K562 (cell line): ENCODE data around the gene HCN4. TPM values are rescaled to one million over a fixed set of nuclear protein-coding genes. Genes with fewer than 3 reads are reported as not detected.

Experiments
- ATAC-seq: fragments of 200-7000 bp; cut with Tn5 transposase; 3 replicates; pipeline ENCODE4 v1.9.1; 2020; ENCODE audit warnings: moderate library complexity
- BruUV-seq: library from RNA; stranded (reverse); fragments of 400-500 nt; replicated peaks from 2 replicates; lab custom pipeline; 2021; lab: Mats Ljungman, UMichigan
- CTCF ChIA-PET: fragments of 300-600 bp; formaldehyde crosslinking; extraction: SDS; loops from one replicate; lab custom pipeline; 2021; ENCODE audit warnings: low intra/inter-chr PET ratio; lab: Yijun Ruan, JAX
- POLR2A ChIA-PET: fragments of 300-600, 350-650 bp; sonication (Branson Sonifier 250); formaldehyde crosslinking; extraction: SDS; loops from one replicate; lab custom pipeline; 2021; ENCODE audit warnings: antibody characterized with exemption, inconsistent platforms; lab: Yijun Ruan, JAX
- DNase-seq, 4 experiments: peaks; one replicate each; pipeline versions ENCODE4 v3.0.0 to v3.0.0-alpha.2; 2011 to 2018; ENCODE audit warnings: low spot score in 3 of 4, mixed read lengths in 3 of 4; ENCODE audit errors: extremely low read depth in 1 of 4
- FAIRE-seq: peaks from 2 replicates; lab custom pipeline; 2011; peaks lifted over from hg19 to GRCh38; lab: Jason Lieb, UNC
- H2AFZ ChIP-seq: 2 replicates; pipeline ENCODE4 v1.6.0; 2011; ENCODE audit warnings: low read depth, low read length, control low read depth, inconsistent platforms
- H3K27ac ChIP-seq: fragments of 200-600 bp; 3 replicates; pipeline ENCODE4 v1.8.0; 2011; ENCODE audit warnings: low read depth, mild to moderate bottlenecking, control low read depth, inconsistent platforms, low read length, moderate library complexity, mixed read lengths; ENCODE audit errors: extremely low read depth
- H3K27me3 ChIP-seq, 2 experiments: fragments of 300-600 bp in 1 of 2; 2 replicates in 1 of 2; 3 replicates in 1 of 2; pipeline versions ENCODE4 v1.6.0 to v1.8.0; 2011; ENCODE audit warnings: inconsistent platforms in 2 of 2, low read length in 2 of 2, mild to moderate bottlenecking in 1 of 2, mixed read lengths in 1 of 2, moderate library complexity in 1 of 2; ENCODE audit not compliant: control insufficient read depth in 2 of 2, insufficient read depth in 2 of 2
- H3K36me3 ChIP-seq: fragments of 300-600 bp; 3 replicates; pipeline ENCODE4 v1.8.0; 2011; ENCODE audit warnings: mild to moderate bottlenecking, low read length, inconsistent platforms; ENCODE audit not compliant: control insufficient read depth, insufficient read depth
- H3K4me1 ChIP-seq, 2 experiments: fragments of 200-600 bp in 1 of 2; replicated peaks in 1 of 2; 2 replicates in 1 of 2; 3 replicates in 1 of 2; pipeline versions ENCODE4 v1.5.1 to v1.8.0; 2011; ENCODE audit warnings: inconsistent platforms in 2 of 2, low read length in 2 of 2, mild to moderate bottlenecking in 1 of 2, mixed read lengths in 1 of 2, moderate library complexity in 1 of 2; ENCODE audit not compliant: control insufficient read depth in 2 of 2, insufficient read depth in 2 of 2
- H3K4me2 ChIP-seq: 2 replicates; pipeline ENCODE4 v1.6.1; 2011; ENCODE audit warnings: low read length, control low read depth, inconsistent platforms, mixed read lengths; ENCODE audit not compliant: insufficient read depth
- H3K4me3 ChIP-seq: fragments of 200-600 bp; sonication (generic), shearing (Covaris generic); 2 replicates; pipeline ENCODE4 v1.5.1; 2016; ENCODE audit warnings: control low read depth, inconsistent platforms
- H3K79me2 ChIP-seq: fragments of 200-600 bp; 3 replicates; pipeline ENCODE4 v1.8.0; 2011; ENCODE audit warnings: low read length, inconsistent platforms; ENCODE audit not compliant: control insufficient read depth, insufficient read depth
- H3K9ac ChIP-seq, 2 experiments: 2 replicates each; pipeline versions ENCODE4 v1.6.0 to v1.6.1; 2011; ENCODE audit warnings: low read depth in 2 of 2, low read length in 2 of 2, control low read depth in 1 of 2, inconsistent platforms in 1 of 2, mild to moderate bottlenecking in 1 of 2, mixed read lengths in 1 of 2; ENCODE audit not compliant: insufficient read depth in 1 of 2
- H3K9me1 ChIP-seq: one replicate; pipeline ENCODE4 v1.6.0; 2011; ENCODE audit warnings: inconsistent platforms, mild to moderate bottlenecking, low read length, moderate library complexity; ENCODE audit not compliant: control insufficient read depth, insufficient read depth
- H3K9me3 ChIP-seq: replicated peaks from 2 replicates; pipeline ENCODE4 v1.5.1; 2011; ENCODE audit warnings: low read depth, low read length, inconsistent platforms; ENCODE audit not compliant: control insufficient read depth, insufficient read depth
- H4K20me1 ChIP-seq: replicated peaks from 2 replicates; pipeline ENCODE4 v1.6.1; 2011; ENCODE audit warnings: low read length, inconsistent platforms, mixed read lengths; ENCODE audit not compliant: control insufficient read depth, insufficient read depth
- ATF7 ChIP-seq: fragments of 450-650 bp; IDR thresholded peaks from 2 replicates; pipeline ENCODE4 v1.7.1; 2014; ENCODE audit warnings: mild to moderate bottlenecking, moderate library complexity
- CREM ChIP-seq: IDR thresholded peaks from 2 replicates; pipeline ENCODE4 v1.6.1; 2014; ENCODE audit warnings: antibody characterized with exemption, low read depth
- HCFC1 ChIP-seq: IDR thresholded peaks from 2 replicates; pipeline ENCODE4 v1.6.1; 2012; ENCODE audit warnings: low read depth, low read length, improper control_type of control experiment
- SMARCA5 ChIP-seq: fragments of 450-650 bp; IDR thresholded peaks from 2 replicates; pipeline ENCODE4 v1.6.1; 2016
- THRAP3 ChIP-seq: fragments of 450-650 bp; IDR thresholded peaks from 2 replicates; pipeline ENCODE4 v1.6.1; 2016; ENCODE audit warnings: mild to moderate bottlenecking, inconsistent platforms, borderline replicate concordance
- ZNF217 ChIP-seq: sonication (generic); formaldehyde crosslinking; IDR thresholded peaks from 2 replicates; pipeline ENCODE4 v1.8.0; 2022; ENCODE audit warnings: mild to moderate bottlenecking, missing genetic modification reagents
- WGBS: fragments of 100-300 bp; shearing (Covaris generic); methylation state at CpG from one replicate; pipeline ENCODE4 v1.1.6; 2016; ENCODE audit warnings: low coverage, mixed read lengths; ENCODE audit not compliant: insufficient coverage; ENCODE audit errors: missing lambda C conversion rate; 5-methylcytosine and 5-hydroxymethylcytosine counted together
- in situ Hi-C: fragments of 300-500 bp; cut with MboI; formaldehyde crosslinking; loops from 4 replicates; pipeline ENCODE4 v1.15.0; 2018; ENCODE audit warnings: inconsistent platforms, mixed read lengths
- intact Hi-C: fragments of 100-400 bp; cut with micrococcal nuclease; formaldehyde crosslinking; loops from 2 replicates; pipeline ENCODE4 v1.14.2; 2022
- polyA plus RNA-seq, 8 experiments: library from polyadenylated mRNA; depleted of rRNA in 4 of 8; stranded (reverse) in 5 of 8; unstranded in 3 of 8; fragments of >200 nt; fragmentation: Nextera tagmentation in 2 of 8; fragmentation: Illumina TruSeq in 1 of 8; extraction: Ambion mirVana in 2 of 8; extraction: Trizol in 1 of 8; gene quantifications; 2 replicates each; pipeline versions ENCODE4 v1.2.1 to v1.2.3, GENCODE V29; 2011 to 2014; ENCODE audit warnings: inconsistent platforms in 1 of 8, missing spikeins in 1 of 8
- total RNA-seq, 7 experiments: library from RNA; depleted of rRNA in 6 of 7; stranded (reverse); fragments of >200 nt in 6 of 7; fragmentation: Illumina TruSeq in 2 of 7; extraction: Trizol in 2 of 7; gene quantifications; 2 replicates each; pipeline versions ENCODE4 v1.2.1 to v1.2.3, GENCODE V29; 2011 to 2021; ENCODE audit warnings: low replicate concordance in 1 of 7
- TF ChIP-seq, protein P1 (sequence below): IDR thresholded peaks from 2 replicates; pipeline ENCODE4 v1.6.1; 2014; ENCODE audit warnings: antibody characterized with exemption
- TF ChIP-seq, protein P2 (sequence below): fragments of 250-450 bp; sonication (Bioruptor Pico); IDR thresholded peaks from 2 replicates; pipeline ENCODE4 v1.5.0; 2021; ENCODE audit warnings: mild to moderate bottlenecking, borderline replicate concordance
- TF ChIP-seq, protein P3 (sequence below): fragments of 250-450 bp; sonication (Bioruptor Pico); IDR thresholded peaks from 2 replicates; pipeline ENCODE4 v1.4.0; 2020; ENCODE audit warnings: mild to moderate bottlenecking, moderate library complexity

The HCN4 gene
- total and polyA plus RNA-seq, 9 of the 15 experiments (the other 6 are each of a cell fraction or from before 2014, with no cell fraction given), result not detected

DNA sequence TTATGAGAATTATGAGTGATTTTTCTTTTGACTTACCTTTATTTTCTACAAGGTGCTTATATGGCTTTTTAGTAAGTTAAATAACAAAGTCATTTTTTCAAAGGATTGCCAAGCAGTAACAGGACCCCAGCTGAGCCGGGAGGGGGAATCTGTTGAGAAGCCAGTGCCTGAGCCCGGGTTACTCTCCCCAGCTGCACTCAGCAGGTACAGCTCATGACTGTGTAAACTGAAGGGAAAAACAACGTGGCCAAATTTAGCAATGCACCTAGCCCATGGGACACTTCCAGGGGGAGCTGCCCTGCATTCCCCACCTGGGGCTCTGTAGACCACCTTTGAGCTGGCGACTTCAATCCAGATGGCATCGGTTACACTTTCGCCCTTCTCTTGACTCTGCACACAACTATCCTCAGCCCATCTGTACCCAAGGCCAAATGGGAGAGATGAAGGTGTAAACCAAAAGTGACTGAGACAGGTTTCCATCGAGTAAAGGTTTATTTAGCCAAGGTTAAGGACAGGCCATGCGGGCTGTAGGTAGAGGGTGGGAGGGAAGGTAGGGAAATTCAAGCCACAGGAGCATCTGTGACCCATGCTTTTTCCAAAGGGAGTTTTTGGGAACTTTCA lies 18.2 kb upstream of the HCN4 start:
- TF ChIP-seq, protein P1, sequence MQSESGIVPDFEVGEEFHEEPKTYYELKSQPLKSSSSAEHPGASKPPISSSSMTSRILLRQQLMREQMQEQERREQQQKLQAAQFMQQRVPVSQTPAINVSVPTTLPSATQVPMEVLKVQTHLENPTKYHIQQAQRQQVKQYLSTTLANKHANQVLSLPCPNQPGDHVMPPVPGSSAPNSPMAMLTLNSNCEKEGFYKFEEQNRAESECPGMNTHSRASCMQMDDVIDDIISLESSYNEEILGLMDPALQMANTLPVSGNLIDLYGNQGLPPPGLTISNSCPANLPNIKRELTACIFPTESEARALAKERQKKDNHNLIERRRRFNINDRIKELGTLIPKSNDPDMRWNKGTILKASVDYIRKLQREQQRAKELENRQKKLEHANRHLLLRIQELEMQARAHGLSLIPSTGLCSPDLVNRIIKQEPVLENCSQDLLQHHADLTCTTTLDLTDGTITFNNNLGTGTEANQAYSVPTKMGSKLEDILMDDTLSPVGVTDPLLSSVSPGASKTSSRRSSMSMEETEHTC, result no peak
- TF ChIP-seq, protein P2, sequence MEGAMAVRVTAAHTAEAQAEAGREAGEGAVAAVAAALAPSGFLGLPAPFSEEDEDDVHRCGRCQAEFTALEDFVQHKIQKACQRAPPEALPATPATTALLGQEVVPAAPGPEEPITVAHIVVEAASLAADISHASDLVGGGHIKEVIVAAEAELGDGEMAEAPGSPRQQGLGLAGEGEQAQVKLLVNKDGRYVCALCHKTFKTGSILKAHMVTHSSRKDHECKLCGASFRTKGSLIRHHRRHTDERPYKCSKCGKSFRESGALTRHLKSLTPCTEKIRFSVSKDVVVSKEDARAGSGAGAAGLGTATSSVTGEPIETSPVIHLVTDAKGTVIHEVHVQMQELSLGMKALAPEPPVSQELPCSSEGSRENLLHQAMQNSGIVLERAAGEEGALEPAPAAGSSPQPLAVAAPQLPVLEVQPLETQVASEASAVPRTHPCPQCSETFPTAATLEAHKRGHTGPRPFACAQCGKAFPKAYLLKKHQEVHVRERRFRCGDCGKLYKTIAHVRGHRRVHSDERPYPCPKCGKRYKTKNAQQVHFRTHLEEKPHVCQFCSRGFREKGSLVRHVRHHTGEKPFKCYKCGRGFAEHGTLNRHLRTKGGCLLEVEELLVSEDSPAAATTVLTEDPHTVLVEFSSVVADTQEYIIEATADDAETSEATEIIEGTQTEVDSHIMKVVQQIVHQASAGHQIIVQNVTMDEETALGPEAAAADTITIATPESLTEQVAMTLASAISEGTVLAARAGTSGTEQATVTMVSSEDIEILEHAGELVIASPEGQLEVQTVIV (CRISPR knock-in tag), result no peak
- no peak for TF ChIP-seq THRAP3
- TF ChIP-seq SMARCA5, result no peak
- TF ChIP-seq ZNF217 (CRISPR knock-in tag), result no peak
- TF ChIP-seq HCFC1, result no peak
- TF ChIP-seq, protein P3, sequence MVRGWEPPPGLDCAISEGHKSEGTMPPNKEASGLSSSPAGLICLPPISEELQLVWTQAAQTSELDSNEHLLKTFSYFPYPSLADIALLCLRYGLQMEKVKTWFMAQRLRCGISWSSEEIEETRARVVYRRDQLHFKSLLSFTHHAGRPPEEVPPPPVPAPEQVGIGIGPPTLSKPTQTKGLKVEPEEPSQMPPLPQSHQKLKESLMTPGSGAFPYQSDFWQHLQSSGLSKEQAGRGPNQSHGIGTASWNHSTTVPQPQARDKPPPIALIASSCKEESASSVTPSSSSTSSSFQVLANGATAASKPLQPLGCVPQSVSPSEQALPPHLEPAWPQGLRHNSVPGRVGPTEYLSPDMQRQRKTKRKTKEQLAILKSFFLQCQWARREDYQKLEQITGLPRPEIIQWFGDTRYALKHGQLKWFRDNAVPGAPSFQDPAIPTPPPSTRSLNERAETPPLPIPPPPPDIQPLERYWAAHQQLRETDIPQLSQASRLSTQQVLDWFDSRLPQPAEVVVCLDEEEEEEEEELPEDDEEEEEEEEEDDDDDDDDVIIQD (CRISPR knock-in tag), result no peak
- no peak for TF ChIP-seq CREM
- no peak for TF ChIP-seq ATF7
- Histone ChIP-seq H3K4me1 (peaks cover 0 to 5% of the 10 kb centered on the region in 2 experiments; a peak in 1 of 5 replicates), H3K27me3 (peaks cover 7 to 22% of the 10 kb centered on the region in 2 experiments; a peak in 4 of 5 replicates), H3K79me2 (no peaks in the 10 kb centered on the region), H3K4me2 (no peak overlapping the region), H3K9me3 (no peaks in the 10 kb centered on the region), H3K27ac (no peak overlapping the region), H3K9ac (no peak overlapping the region), H3K4me3 (no peak overlapping the region), H3K36me3 (no peaks in the 10 kb centered on the region), H4K20me1 (no peaks in the 10 kb centered on the region), H2AFZ (no peak overlapping the region), H3K9me1 (no peaks in the 10 kb centered on the region)
- no TSS peak for BruUV-seq
- intact Hi-C loops, result no loop called here
- 1% methylated on average over 8 of the region's 8 CpGs for WGBS
- no peak for ATAC-seq
- ChIA-PET CTCF (no interaction called here), POLR2A (no interaction called here)
- FAIRE-seq, result no peak
- in situ Hi-C loops, result no loop called here
- no peak for DNase-seq
